GM23338 (cell line): ENCODE results near the gene CABP4. TPM values are rescaled to one million over a fixed set of nuclear protein-coding genes. Genes with fewer than 3 reads are reported as not detected.

ENCODE experiments used
- ATAC-seq: fragments of 200-7000 bp; cut with Tn5 transposase; 3 replicates; pipeline ENCODE4 v1.9.1; 2020
- DNase-seq: peaks from one replicate; pipeline ENCODE4 v3.0.0-alpha.2; 2015; ENCODE audit warnings: low spot score
- H2AFZ ChIP-seq: fragments of 200-600 bp; sonication (generic); 2 replicates; pipeline ENCODE4 v1.8.0; 2016; ENCODE audit warnings: antibody characterized with exemption, mild to moderate bottlenecking, moderate library complexity
- H3F3A ChIP-seq: fragments of 200-600 bp; sonication (generic); replicated peaks from 2 replicates; pipeline ENCODE4 v1.8.0; 2017; ENCODE audit warnings: antibody characterized with exemption, mixed run types, low read depth
- H3K27ac ChIP-seq: fragments of 200-600 bp; sonication (generic); 2 replicates; pipeline ENCODE4 v1.6.1; 2016; ENCODE audit warnings: low read depth
- H3K27me3 ChIP-seq: fragments of 200-600 bp; sonication (generic); 2 replicates; pipeline ENCODE4 v1.8.0; 2016; ENCODE audit warnings: mild to moderate bottlenecking, mixed run types, moderate library complexity; ENCODE audit not compliant: insufficient read depth
- H3K36me3 ChIP-seq: fragments of 200-600 bp; sonication (generic); 2 replicates; pipeline ENCODE4 v1.8.0; 2016; ENCODE audit warnings: mild to moderate bottlenecking; ENCODE audit not compliant: insufficient read depth
- H3K4me1 ChIP-seq: fragments of 200-600 bp; sonication (generic); 2 replicates; pipeline ENCODE4 v1.8.0; 2016; ENCODE audit warnings: mild to moderate bottlenecking, moderate library complexity; ENCODE audit not compliant: insufficient read depth
- H3K4me2 ChIP-seq: fragments of 200-600 bp; sonication (generic); 2 replicates; pipeline ENCODE4 v1.7.1; 2017; ENCODE audit warnings: mixed run types
- H3K4me3 ChIP-seq: fragments of 200-600 bp; sonication (generic); 2 replicates; pipeline ENCODE4 v1.6.1; 2016; ENCODE audit warnings: mixed run types
- H3K79me2 ChIP-seq: fragments of 200-600 bp; sonication (generic); replicated peaks from 2 replicates; pipeline ENCODE4 v1.8.0; 2017; ENCODE audit warnings: mild to moderate bottlenecking; ENCODE audit not compliant: insufficient read depth
- H3K9me2 ChIP-seq: fragments of 200-600 bp; sonication (generic); 2 replicates; pipeline ENCODE4 v1.8.0; 2017; ENCODE audit not compliant: insufficient read depth
- H4K20me1 ChIP-seq: fragments of 200-600 bp; sonication (generic); replicated peaks from 2 replicates; pipeline ENCODE4 v1.8.0; 2017; ENCODE audit warnings: mild to moderate bottlenecking; ENCODE audit not compliant: insufficient read depth
- H3K27ac Mint-ChIP-seq: 2 replicates; pipeline ENCODE4 v1.8.0; 2020; ENCODE audit warnings: inconsistent platforms, mild to moderate bottlenecking, moderate library complexity, mixed read lengths
- H3K27me3 Mint-ChIP-seq: 3 replicates; pipeline ENCODE4 v1.8.0; 2022; ENCODE audit warnings: low read depth, mild to moderate bottlenecking, moderate library complexity, mixed read lengths, inconsistent platforms; ENCODE audit not compliant: insufficient read depth, poor library complexity
- H3K36me3 Mint-ChIP-seq: 3 replicates; pipeline ENCODE4 v1.8.0; 2021; ENCODE audit warnings: low read depth, mild to moderate bottlenecking, inconsistent platforms, moderate library complexity, mixed read lengths
- H3K4me1 Mint-ChIP-seq: 3 replicates; pipeline ENCODE4 v1.8.0; 2020; ENCODE audit warnings: mild to moderate bottlenecking, inconsistent platforms, mixed read lengths
- H3K4me3 Mint-ChIP-seq: 3 replicates; pipeline ENCODE4 v1.8.0; 2021; ENCODE audit warnings: moderate library complexity, mild to moderate bottlenecking, inconsistent platforms, mixed read lengths
- H3K9me3 Mint-ChIP-seq: 3 replicates; pipeline ENCODE4 v1.8.0; 2020; ENCODE audit warnings: moderate library complexity, mild to moderate bottlenecking, inconsistent platforms, mixed read lengths
- CREB1 ChIP-seq: fragments of 250-450 bp; sonication (Bioruptor Pico); IDR thresholded peaks from 2 replicates; pipeline ENCODE4 v1.5.0; 2020; ENCODE audit warnings: low read depth, mild to moderate bottlenecking, moderate library complexity
- CTCF ChIP-seq, 2 experiments: fragments of 200-600 bp in 1 of 2; sonication (generic) in 1 of 2; conservative IDR thresholded peaks; 2 replicates each; pipeline versions ENCODE4 v1.5.1 to v1.6.1; 2016 to 2017; ENCODE audit warnings: antibody characterized with exemption in 2 of 2, low read depth in 2 of 2, mild to moderate bottlenecking in 2 of 2, moderate library complexity in 1 of 2
- ETS1 ChIP-seq: IDR thresholded peaks from 2 replicates; pipeline ENCODE4 v1.6.1; 2016; ENCODE audit warnings: antibody characterized with exemption
- EZH2 ChIP-seq: fragments of 200-600 bp; sonication (generic); IDR thresholded peaks from one replicate; pipeline ENCODE4 v1.8.0; 2017; ENCODE audit warnings: antibody characterized with exemption, mild to moderate bottlenecking, low read depth; ENCODE audit not compliant: unreplicated experiment
- JUNB ChIP-seq: IDR thresholded peaks from one replicate; pipeline ENCODE4 v1.6.1; 2016; ENCODE audit warnings: antibody characterized with exemption; ENCODE audit not compliant: unreplicated experiment
- NANOG ChIP-seq: IDR thresholded peaks from 2 replicates; pipeline ENCODE4 v1.6.1; 2016; ENCODE audit warnings: antibody characterized with exemption, borderline replicate concordance
- POLR2AphosphoS5 ChIP-seq: IDR thresholded peaks from 2 replicates; pipeline ENCODE4 v1.6.1; 2016; ENCODE audit warnings: antibody characterized with exemption, low read depth
- REST ChIP-seq: IDR thresholded peaks from one replicate; pipeline ENCODE4 v1.6.1; 2018; ENCODE audit warnings: antibody characterized with exemption; ENCODE audit not compliant: unreplicated experiment
- STAT1 ChIP-seq: IDR thresholded peaks from one replicate; pipeline ENCODE4 v1.6.1; 2016; ENCODE audit warnings: antibody characterized with exemption; ENCODE audit not compliant: unreplicated experiment
- ZNF114 ChIP-seq: fragments of 250-450 bp; sonication (Bioruptor Pico); IDR thresholded peaks from 2 replicates; pipeline ENCODE4 v1.5.0; 2020; ENCODE audit warnings: mild to moderate bottlenecking, moderate library complexity
- ZNF331 ChIP-seq: fragments of 250-450 bp; sonication (Bioruptor Pico); IDR thresholded peaks from 2 replicates; pipeline ENCODE4 v1.5.0; 2020; ENCODE audit warnings: low read depth, mild to moderate bottlenecking, moderate library complexity
- ZNF462 ChIP-seq: fragments of 250-450 bp; sonication (Bioruptor Pico); IDR thresholded peaks from 2 replicates; pipeline ENCODE4 v1.5.0; 2020; ENCODE audit warnings: mild to moderate bottlenecking, moderate library complexity
- polyA plus RNA-seq: library from polyadenylated mRNA; unstranded; fragments of >200 nt; fragmentation: Nextera tagmentation; extraction: Ambion mirVana; gene quantifications from 2 replicates; pipeline ENCODE4 v1.2.1, GENCODE V29; 2016
- total RNA-seq: library from RNA; depleted of rRNA; stranded (reverse); fragments of >200 nt; shearing (Covaris generic); gene quantifications from 2 replicates; pipeline ENCODE4 v1.2.3, GENCODE V29; 2014

Gene CABP4
- total and polyA plus RNA-seq, 2 experiments from 2014 or later = 0.28 TPM; not detected in 1

DNA sequence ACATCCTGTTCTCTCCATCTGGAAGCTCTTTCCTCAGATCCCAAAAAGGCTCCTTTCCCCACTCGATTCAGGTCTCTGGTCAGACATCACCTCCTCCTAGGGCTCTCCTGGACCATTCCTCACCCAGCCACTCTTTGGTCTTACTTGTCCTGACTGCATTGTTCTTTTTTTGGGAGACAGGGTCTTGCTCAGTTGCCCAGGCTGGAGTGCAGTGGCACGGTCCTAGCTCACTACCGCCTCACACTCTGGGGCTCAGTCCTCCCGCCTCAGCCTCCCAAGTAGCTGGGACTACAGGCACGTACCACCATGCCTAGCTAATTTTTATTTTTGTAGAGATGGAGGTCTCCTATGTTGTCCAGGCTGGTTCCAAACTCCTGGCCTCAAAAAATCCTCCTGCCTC, 9.6 kb upstream of the CABP4 start (continued):
- TF ChIP-seq ZNF462 (CRISPR knock-in tag) = no peak
- no peak for TF ChIP-seq ETS1
- no peak for TF ChIP-seq ZNF331 (CRISPR knock-in tag)
- no peak for TF ChIP-seq REST

DNA sequence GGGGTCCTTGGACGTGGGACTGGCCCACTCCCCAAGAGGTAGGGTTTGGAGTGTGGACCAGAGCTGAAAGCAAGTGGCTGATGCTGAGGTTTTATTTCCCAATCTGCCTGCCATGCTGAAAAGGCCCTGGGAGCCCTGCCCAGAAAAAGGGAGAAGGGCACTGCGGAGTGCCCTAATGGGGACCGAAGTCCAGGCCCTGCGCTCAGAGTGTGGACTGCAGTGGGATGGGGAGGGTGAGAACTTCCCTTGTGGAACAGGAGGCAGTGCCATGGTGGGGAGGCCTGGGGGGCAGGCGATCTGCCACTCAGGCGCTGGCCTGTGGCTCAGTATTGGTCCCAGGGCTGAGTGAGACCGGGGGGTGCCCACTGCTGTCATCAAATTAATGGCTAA, 6.9 kb upstream of the CABP4 start:
- Histone ChIP-seq H2AFZ (no peak overlapping the region), H3F3A (no peaks in the 10 kb centered on the region), H4K20me1 (no peaks in the 10 kb centered on the region), H3K4me2 (no peak overlapping the region), H3K36me3 (no peaks in the 10 kb centered on the region), H3K9me2 (no peaks in the 10 kb centered on the region), H3K79me2 (no peaks in the 10 kb centered on the region), H3K4me1 (0 out of 2 replicates have a peak, but pooled peaks cover 3% of the 10 kb centered on the region), H3K4me3 (no peak overlapping the region), H3K27ac (no peak overlapping the region), H3K27me3 (no peaks in the 10 kb centered on the region)
- Mint-ChIP-seq H3K4me1 (no peaks in the 10 kb centered on the region), H3K27ac (no peak overlapping the region), H3K9me3 (no peaks in the 10 kb centered on the region), H3K27me3 (peaks cover 24% of the 10 kb centered on the region), H3K4me3 (no peak overlapping the region), H3K36me3 (no peaks in the 10 kb centered on the region)
- ATAC-seq (no peak), DNase-seq (no peak)
- no peak for TF ChIP-seq ZNF114 (CRISPR knock-in tag)
- no peak for TF ChIP-seq POLR2AphosphoS5
- no peak for TF ChIP-seq EZH2
- no peak for TF ChIP-seq STAT1
- no peak for TF ChIP-seq NANOG
- no peak for TF ChIP-seq JUNB
- TF ChIP-seq ETS1 = no peak
- no peak for TF ChIP-seq ZNF331 (CRISPR knock-in tag)
- no peak for TF ChIP-seq CREB1 (CRISPR knock-in tag)
- no peak for TF ChIP-seq CTCF (conservative IDR thresholded peaks at IDR 0.05; ENCODE audit: low read depth in 2 of 2)
